GM12801 (cell line): Measurements from ENCODE around the gene ACOXL.

Experiments
- CTCF ChIP-seq: IDR thresholded peaks from one replicate; pipeline ENCODE4 v1.5.1; 2011; ENCODE audit warnings: control low read depth; ENCODE audit not compliant: insufficient read length; ENCODE audit errors: extremely low read depth

Gene ACOXL

GRCh38 chr2:111034606-111035005, 302.2 kb downstream of the ACOXL start:
- TF ChIP-seq CTCF: no peak

- TF ChIP-seq CTCF: no peak
These were observed 303.6 kb downstream of the ACOXL start for GRCh38 chr2:111035830-111036441.

GRCh38 chr2:111037128-111037527, 304.8 kb downstream of the ACOXL start:
- TF ChIP-seq CTCF: no peak

- no peak for TF ChIP-seq CTCF
These were observed 307.4 kb downstream of the ACOXL start for GRCh38 chr2:111039628-111040383.

- no peak for TF ChIP-seq CTCF
These were observed 309.2 kb downstream of the ACOXL start for GRCh38 chr2:111041398-111042202.

GRCh38 chr2:111042261-111042660, 309.9 kb downstream of the ACOXL start:
- TF ChIP-seq CTCF: no peak

GRCh38 chr2:111042772-111043771, 310.7 kb downstream of the ACOXL start:
- TF ChIP-seq CTCF: no peak
